RWPE1 (cell line): Measurements from ENCODE around the gene RNF34.

ENCODE experiments used
- CTCF ChIA-PET: fragments of 350-600 bp; sonication (Branson Sonifier 250); formaldehyde crosslinking; extraction: SDS; loops from one replicate; lab custom pipeline; 2021; lab: Yijun Ruan, JAX
- POLR2A ChIA-PET: fragments of 400-600 bp; formaldehyde crosslinking; extraction: SDS; loops from one replicate; lab custom pipeline; 2020; ENCODE audit warnings: antibody characterized with exemption; ENCODE audit not compliant: low non-redundant PET; lab: Yijun Ruan, JAX
- DNase-seq: peaks from one replicate; pipeline ENCODE4 v3.0.0; 2012; ENCODE audit warnings: low spot score
- H3K27ac ChIP-seq: fragments of 450-650 bp; 2 replicates; pipeline ENCODE4 v1.5.1; 2017
- TF ChIP-seq, protein P1 (sequence below): fragments of 450-650 bp; conservative IDR thresholded peaks from 2 replicates; pipeline ENCODE4 v1.5.1; 2017; ENCODE audit warnings: low read depth, mild to moderate bottlenecking

RNF34 gene

DNA sequence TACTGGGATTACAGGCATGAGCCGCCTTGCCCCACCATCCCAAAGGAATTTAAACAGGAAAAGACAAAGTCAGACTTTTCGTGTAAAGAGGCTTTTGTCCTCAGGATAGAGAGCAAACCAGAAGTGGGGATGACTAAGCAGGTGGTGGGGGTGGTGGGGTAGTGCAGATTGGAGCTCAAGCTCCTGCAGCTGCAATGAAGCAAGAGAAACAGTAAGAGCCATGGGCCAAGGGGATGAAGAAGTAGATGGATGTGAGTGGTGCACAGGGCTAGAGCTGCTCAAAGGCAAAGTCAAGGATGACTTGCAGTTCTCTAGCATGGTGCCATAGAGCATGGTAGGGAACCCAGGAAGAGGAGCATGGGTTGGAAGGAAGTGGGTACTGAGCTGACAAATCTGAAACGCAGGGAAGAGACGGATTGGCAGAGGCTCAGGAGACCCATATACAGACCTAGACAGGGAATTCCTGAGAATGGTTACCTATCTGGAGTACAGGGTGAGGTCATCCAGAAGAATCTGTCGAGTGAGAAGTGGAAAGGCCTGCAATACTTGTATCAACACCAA is 11.4 kb upstream of the RNF34 start:
- ChIA-PET CTCF (no interaction called here), POLR2A (interaction anchor here (0.5 to 2.5 kb wide), 2 partner anchors 11 to 241 kb away, joined by 3 to 6 read pairs; partner anchors contain the start of gene RNF34)
- DNase-seq = peak; percentile 61
- H3K27ac ChIP-seq = no peak overlapping the region
- TF ChIP-seq, protein P1, sequence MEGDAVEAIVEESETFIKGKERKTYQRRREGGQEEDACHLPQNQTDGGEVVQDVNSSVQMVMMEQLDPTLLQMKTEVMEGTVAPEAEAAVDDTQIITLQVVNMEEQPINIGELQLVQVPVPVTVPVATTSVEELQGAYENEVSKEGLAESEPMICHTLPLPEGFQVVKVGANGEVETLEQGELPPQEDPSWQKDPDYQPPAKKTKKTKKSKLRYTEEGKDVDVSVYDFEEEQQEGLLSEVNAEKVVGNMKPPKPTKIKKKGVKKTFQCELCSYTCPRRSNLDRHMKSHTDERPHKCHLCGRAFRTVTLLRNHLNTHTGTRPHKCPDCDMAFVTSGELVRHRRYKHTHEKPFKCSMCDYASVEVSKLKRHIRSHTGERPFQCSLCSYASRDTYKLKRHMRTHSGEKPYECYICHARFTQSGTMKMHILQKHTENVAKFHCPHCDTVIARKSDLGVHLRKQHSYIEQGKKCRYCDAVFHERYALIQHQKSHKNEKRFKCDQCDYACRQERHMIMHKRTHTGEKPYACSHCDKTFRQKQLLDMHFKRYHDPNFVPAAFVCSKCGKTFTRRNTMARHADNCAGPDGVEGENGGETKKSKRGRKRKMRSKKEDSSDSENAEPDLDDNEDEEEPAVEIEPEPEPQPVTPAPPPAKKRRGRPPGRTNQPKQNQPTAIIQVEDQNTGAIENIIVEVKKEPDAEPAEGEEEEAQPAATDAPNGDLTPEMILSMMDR = no peak

- CTCF ChIA-PET = no interaction called here
- TF ChIP-seq, protein P1 = no peak
Observed at GRCh38 chr12:121390856-121391255, 9.1 kb upstream of the RNF34 start.

DNA sequence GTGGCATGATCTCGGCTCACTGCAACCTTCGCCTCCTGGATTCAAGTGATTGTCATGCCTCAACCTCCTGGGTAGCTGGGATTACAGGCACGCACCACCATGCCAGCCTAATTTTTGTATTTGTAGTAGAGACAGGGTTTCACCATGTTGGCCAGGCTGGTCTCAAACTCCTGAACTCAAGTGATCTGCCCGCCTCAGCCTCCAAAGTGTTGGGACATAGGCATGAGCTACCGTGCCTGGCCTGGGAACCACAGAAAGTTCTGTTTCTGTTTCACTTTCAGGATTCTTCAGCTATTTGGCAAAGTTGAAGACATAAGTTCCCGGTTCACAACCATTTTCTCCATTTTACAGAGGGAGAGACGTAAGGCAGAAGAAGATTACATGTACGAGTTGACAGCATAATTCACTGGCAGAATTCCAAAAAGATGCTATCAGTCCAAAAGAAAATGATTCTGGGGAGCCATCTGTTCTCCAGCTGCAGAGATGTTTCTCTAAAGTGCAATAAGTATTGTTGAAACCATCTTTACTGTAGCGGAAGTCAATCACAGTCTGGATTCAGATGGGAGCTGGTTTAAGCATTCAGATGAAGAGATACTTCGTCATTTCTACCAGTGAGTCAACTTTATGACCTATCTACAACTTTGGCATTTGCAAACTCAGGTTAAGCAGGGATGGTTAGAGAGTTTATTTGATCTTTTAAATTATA is 8.1 kb upstream of the RNF34 start:
- ChIA-PET CTCF (interaction anchor here (0.6 kb wide), 1 partner anchor 13 kb away, joined by 3 read pairs; no protein-coding TSS in a partner anchor), POLR2A (no interaction called here)
- TF ChIP-seq, protein P1 = no peak
- H3K27ac ChIP-seq = no peak overlapping the region
- DNase-seq = peak; percentile 3

More at GRCh38 chr12:121390856-121391255, 9.1 kb upstream of the RNF34 start:
- H3K27ac ChIP-seq = no peak overlapping the region
- POLR2A ChIA-PET = interaction anchor here (2.5 kb wide), 1 partner anchor 9 kb away, joined by 6 read pairs; the partner anchor contains the start of gene RNF34
- DNase-seq = peak; percentile 32

DNA sequence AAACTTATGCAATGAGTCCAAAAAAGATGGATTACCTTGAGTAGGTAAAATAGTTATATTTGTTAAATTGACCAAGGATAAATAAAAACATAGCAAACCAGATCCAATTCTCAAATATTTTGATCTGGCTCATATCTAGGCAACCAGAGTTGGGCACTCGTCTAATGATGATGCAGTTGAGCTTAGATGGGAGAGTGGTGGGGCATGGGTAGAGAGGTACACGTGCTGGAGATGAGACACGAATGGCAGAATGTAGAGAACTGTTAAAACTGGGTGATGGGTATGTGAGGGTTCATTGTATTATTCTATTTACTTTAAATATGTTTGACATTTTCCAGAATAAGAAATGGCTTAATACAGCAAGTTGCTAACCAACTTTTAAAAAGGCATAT is 7.6 kb upstream of the RNF34 start:
- no peak for DNase-seq
- TF ChIP-seq, protein P1 = no peak
- CTCF ChIA-PET = no interaction called here
- no peak overlapping the region for H3K27ac ChIP-seq
- POLR2A ChIA-PET = no interaction called here

DNA sequence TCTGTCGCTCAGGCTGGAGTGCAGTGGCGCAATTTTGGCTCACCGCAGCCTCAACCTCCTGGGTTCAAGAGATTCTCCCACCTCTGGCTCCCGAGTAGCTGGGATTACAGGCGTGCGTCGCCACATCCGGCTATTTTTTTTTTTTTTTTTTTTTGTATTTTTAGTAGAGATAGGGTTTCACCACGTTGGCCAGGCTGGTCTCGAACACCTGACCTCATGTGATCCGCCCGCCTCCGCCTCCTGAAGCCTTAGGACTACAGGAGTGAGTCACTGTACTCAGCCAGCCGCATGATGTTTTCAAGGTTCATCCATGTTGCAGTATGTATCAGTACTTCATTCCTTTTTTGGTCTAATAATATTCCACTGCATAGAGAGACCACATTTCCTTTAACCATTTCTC is 2.4 kb upstream of the RNF34 start:
- ChIA-PET POLR2A (interaction anchor here (0.7 kb wide), 1 partner anchor 32 kb away, joined by 6 read pairs; no protein-coding TSS in a partner anchor), CTCF (no interaction called here)
- no peak for DNase-seq
- TF ChIP-seq, protein P1 = no peak
- H3K27ac ChIP-seq = no peak overlapping the region

GRCh38 chr12:121398355-121398754 is 1.6 kb upstream of the RNF34 start:
- CTCF ChIA-PET = interaction anchor here (0.6 kb wide), 1 partner anchor 227 kb away, joined by 4 read pairs; no protein-coding TSS in a partner anchor

More at GRCh38 chr12:121398355-121398754, 1.6 kb upstream of the RNF34 start:
- no peak for DNase-seq
- TF ChIP-seq, protein P1 = no peak
- no peak overlapping the region for H3K27ac ChIP-seq
- POLR2A ChIA-PET = interaction anchor here (1.9 kb wide), 1 partner anchor 9 kb away, joined by 6 read pairs; no protein-coding TSS in a partner anchor
